Mesothelial cell of epicardium (in vitro differentiated cells): ENCODE data around the gene STX8. TPM values are rescaled to one million over a fixed set of nuclear protein-coding genes. Genes with fewer than 3 reads are reported as not detected.

Experiments used
- DNase-seq, 2 experiments: peaks; one replicate each; pipeline ENCODE4 v3.0.0; 2021; ENCODE audit warnings: low spot score in 2 of 2; ENCODE audit not compliant: unreplicated experiment in 2 of 2
- H3K27ac Mint-ChIP-seq: 2 replicates; pipeline ENCODE4 v1.8.0; 2021; ENCODE audit warnings: mixed read lengths
- H3K27me3 Mint-ChIP-seq: 2 replicates; pipeline ENCODE4 v1.8.0; 2021; ENCODE audit warnings: low read depth, mixed read lengths
- H3K36me3 Mint-ChIP-seq: 2 replicates; pipeline ENCODE4 v1.8.0; 2021; ENCODE audit warnings: mixed read lengths
- H3K4me1 Mint-ChIP-seq: 2 replicates; pipeline ENCODE4 v1.8.0; 2021; ENCODE audit warnings: mixed read lengths
- H3K4me3 Mint-ChIP-seq: 2 replicates; pipeline ENCODE4 v1.8.0; 2021; ENCODE audit warnings: mild to moderate bottlenecking, moderate library complexity, mixed read lengths
- H3K9me3 Mint-ChIP-seq: 2 replicates; pipeline ENCODE4 v1.8.0; 2021; ENCODE audit warnings: mixed read lengths
- total RNA-seq: library from RNA; stranded (reverse); gene quantifications from 3 replicates; pipeline ENCODE4 v1.2.1, GENCODE V29; 2021
- TF ChIP-seq, protein P1 (sequence below): fragments of 200-600 bp; sonication (generic); IDR thresholded peaks from one replicate; pipeline ENCODE4 v1.5.0; 2021; ENCODE audit warnings: antibody characterized with exemption; ENCODE audit not compliant: unreplicated experiment

STX8 gene
- total RNA-seq, 1 donor from 2014 or later = 53.3 TPM

DNA sequence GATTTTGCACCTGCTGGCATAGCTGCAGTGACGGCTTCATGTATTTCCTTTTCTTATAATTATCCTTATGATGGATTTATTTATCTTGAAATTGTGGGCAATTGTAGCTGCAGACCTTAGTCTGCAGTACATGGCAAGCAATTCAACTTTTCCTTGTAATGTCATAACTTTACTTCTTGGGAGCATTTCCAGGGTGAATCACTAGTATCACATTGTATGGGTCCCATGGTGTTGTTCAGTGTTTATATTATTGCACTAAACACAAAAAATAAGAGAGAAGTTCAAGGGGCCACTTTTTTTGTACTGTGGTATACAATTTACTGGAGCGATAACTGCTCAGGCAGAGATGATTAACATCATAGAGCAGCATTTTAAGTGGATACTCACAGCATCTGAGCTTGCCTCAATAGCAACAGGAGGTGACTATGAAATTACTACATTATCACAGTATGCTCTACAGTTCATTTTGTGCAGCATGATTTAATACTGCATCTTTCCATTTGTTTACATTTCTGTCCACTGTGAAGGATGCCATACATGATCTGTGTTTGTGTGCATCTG lies 169.5 kb downstream of the STX8 start:
- H3K4me3 Mint-ChIP-seq = no peak overlapping the region
- H3K27ac Mint-ChIP-seq = no peak overlapping the region
- peaks cover 16% of the 10 kb centered on the region for H3K9me3 Mint-ChIP-seq
- TF ChIP-seq, protein P1, sequence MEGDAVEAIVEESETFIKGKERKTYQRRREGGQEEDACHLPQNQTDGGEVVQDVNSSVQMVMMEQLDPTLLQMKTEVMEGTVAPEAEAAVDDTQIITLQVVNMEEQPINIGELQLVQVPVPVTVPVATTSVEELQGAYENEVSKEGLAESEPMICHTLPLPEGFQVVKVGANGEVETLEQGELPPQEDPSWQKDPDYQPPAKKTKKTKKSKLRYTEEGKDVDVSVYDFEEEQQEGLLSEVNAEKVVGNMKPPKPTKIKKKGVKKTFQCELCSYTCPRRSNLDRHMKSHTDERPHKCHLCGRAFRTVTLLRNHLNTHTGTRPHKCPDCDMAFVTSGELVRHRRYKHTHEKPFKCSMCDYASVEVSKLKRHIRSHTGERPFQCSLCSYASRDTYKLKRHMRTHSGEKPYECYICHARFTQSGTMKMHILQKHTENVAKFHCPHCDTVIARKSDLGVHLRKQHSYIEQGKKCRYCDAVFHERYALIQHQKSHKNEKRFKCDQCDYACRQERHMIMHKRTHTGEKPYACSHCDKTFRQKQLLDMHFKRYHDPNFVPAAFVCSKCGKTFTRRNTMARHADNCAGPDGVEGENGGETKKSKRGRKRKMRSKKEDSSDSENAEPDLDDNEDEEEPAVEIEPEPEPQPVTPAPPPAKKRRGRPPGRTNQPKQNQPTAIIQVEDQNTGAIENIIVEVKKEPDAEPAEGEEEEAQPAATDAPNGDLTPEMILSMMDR = no peak
- no peaks in the 10 kb centered on the region for H3K27me3 Mint-ChIP-seq
- no peak for DNase-seq
- peaks cover 28% of the 10 kb centered on the region for H3K4me1 Mint-ChIP-seq
- H3K36me3 Mint-ChIP-seq = peaks cover 13% of the 10 kb centered on the region

DNA sequence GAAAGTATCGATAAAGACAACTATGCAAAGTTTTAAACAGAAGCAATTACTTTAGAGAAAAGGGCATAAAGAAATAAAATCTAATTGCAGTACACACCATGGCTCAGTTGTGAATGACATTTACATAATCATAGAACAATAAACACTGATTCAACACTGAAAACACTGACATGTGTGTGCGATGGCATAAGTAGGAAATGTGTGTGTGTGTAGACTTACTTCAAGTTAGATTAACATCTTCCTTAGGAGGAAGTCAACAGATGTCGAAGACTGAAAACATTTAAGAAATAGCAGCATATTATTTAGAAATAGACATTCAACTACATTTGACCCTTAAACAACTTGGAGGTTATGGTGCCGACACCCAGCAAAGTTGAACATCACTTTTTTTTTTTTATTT lies 172.4 kb downstream of the STX8 start:
- no peak overlapping the region for H3K4me3 Mint-ChIP-seq
- H3K9me3 Mint-ChIP-seq = peaks cover 16% of the 10 kb centered on the region
- H3K4me1 Mint-ChIP-seq = peaks cover 10% of the 10 kb centered on the region

DNA sequence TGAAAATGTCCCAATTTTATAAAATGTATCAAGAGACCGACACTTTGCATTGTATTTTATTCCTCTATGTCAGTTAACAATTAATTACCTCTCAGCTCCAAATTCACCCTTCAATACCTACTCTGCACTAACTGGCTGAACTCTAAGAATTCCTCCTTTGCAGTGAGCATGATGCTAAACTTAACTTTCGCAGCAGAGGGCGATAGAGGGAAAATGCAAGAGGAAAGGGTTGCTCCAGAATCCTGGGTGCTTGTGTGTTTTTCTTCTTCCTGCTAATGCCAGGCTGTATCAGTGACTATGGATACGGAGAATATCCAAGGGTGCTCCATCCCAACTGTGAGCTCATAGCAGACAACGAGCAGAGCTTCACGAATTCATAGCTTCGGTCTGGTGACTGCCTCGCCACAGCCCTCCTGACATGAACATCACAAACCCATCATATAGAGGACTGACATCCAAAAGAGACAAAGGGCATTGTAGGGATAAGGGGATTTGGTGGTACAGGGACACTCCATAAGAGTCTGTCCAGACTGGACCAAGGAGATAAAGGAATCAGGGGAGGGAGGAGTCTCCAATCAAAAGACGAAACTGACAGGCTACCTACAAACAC lies 172.9 kb downstream of the STX8 start:
- Mint-ChIP-seq H3K36me3 (peaks cover 13% of the 10 kb centered on the region), H3K4me3 (no peak overlapping the region), H3K27me3 (no peaks in the 10 kb centered on the region), H3K9me3 (peaks cover 16% of the 10 kb centered on the region), H3K4me1 (peaks cover 12% of the 10 kb centered on the region), H3K27ac (no peak overlapping the region)
- TF ChIP-seq, protein P1 = peak; percentile 25
- DNase-seq = no peak

More for the DNA sequence above, 172.4 kb downstream of the STX8 start:
- no peak for DNase-seq
- H3K27me3 Mint-ChIP-seq = no peaks in the 10 kb centered on the region
- peaks cover 13% of the 10 kb centered on the region for H3K36me3 Mint-ChIP-seq
- TF ChIP-seq, protein P1 = no peak
- H3K27ac Mint-ChIP-seq = no peak overlapping the region

DNA sequence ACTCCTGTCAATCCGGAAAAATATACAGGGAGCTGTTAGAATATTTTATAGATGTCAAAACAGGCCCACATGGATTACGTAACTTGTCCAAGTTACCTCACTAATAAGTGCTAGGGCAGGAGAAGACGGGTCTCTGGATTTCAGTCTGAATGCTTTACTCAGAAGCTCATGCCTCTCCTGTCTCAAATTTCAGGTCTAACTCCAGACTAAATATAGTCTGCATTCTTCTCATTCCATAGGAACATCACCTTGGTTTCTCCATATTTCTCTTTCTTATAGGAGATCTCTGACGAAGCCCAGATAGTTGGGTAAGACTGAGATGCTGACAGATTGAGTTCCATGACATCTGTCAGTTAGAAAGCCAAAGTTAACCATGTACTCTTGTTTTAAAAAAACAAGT lies 174.2 kb downstream of the STX8 start:
- peaks cover 13% of the 10 kb centered on the region for H3K36me3 Mint-ChIP-seq
- H3K4me3 Mint-ChIP-seq = no peak overlapping the region
- peaks cover 16% of the 10 kb centered on the region for H3K9me3 Mint-ChIP-seq
- H3K27me3 Mint-ChIP-seq = no peaks in the 10 kb centered on the region
- DNase-seq = no peak
- TF ChIP-seq, protein P1 = no peak
- H3K27ac Mint-ChIP-seq = peak overlapping the region; percentile 95
- H3K4me1 Mint-ChIP-seq = peaks cover 12% of the 10 kb centered on the region

DNA sequence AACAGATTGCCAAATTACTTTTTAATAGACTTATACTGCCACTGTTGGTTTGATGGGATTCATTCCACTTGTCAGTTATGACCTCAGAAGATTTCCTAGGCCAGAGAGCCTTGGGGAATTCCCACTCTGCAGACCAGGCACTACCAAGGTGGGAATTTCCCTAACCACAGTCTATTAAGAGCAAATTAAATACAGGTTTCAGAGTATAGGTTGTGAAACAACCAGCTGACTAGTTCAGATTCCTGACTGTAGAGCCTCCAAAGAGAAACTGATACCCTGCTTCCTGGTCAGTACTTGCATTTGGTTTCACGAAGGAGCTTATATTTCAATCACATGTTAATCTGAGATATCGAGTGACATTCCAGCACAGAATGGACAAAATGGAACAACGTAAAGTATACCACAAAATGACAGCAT lies 186.5 kb downstream of the STX8 start:
- DNase-seq = no peak
- Mint-ChIP-seq H3K27me3 (no peaks in the 10 kb centered on the region), H3K9me3 (peaks cover 28% of the 10 kb centered on the region), H3K27ac (peak overlapping the region; percentile 79), H3K4me3 (no peak overlapping the region), H3K4me1 (peaks cover 7% of the 10 kb centered on the region), H3K36me3 (peaks cover 21% of the 10 kb centered on the region)
- TF ChIP-seq, protein P1 = no peak
